ENCODE data around the gene PSEN2. TPM values are rescaled to one million over a fixed set of nuclear protein-coding genes. Genes with fewer than 3 reads are reported as not detected.

PSEN2 gene
- total RNA-seq, 4 donors from 2014 or later, result 8.3 to 23.5 (median 17.8) TPM

DNA sequence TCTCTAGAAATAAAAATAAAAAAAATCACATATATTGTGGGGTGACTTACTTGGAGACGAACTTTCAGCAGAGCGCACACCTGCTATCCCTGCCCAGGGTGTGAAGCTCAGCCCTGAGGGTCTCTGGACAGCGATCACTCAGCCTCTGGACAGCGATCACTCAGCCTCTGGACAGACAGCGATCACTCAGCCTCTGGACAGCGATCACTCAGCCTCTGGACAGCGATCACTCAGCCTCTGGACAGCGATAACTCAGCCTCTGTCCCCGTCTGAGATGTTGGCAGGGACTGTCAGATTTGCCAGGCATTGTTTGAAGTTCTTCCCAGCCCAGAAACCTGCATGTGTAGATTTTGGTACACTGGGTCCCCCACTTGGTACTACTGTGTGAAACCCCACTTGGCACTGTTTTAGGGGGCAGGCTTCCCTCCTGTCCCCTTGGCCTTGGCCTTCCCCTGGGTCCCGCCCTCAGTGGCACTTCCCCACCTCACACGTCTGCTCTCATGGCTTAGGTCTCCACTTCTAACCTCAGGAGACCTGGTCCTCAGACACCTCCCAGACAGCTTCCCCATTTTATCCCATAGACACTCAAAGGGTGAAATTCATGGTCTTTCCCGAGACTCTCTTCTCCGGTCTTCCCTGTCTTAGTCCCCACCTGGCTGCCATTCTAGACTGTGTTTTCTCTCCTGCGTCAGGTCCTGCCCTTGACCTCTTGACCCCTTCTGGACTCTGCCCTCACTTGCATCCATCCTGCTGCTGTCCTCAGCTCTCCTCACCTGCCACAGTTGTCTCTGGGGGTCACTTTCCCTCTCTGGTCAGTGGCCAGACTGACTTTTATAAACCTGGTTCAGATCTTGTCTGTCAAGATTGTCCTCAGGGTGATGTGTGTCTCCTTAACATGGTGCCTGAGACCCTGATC lies 10.2 kb downstream of the PSEN2 start:
- Histone ChIP-seq H3K9me3 (no peaks in the 10 kb centered on the region), H3K27me3 (no peaks in the 10 kb centered on the region), H3K27ac (no peak overlapping the region), H3K4me3 (no peak overlapping the region), H3K4me1 (peaks cover 16 to 45% (median 27%) of the 10 kb centered on the region in 3 donors), H3K36me3 (peaks cover 6 to 57% (median 7%) of the 10 kb centered on the region in 3 donors)
- TF ChIP-seq POLR2A (IDR thresholded peaks at IDR 0.05), result no peak
- TF ChIP-seq, protein P1, sequence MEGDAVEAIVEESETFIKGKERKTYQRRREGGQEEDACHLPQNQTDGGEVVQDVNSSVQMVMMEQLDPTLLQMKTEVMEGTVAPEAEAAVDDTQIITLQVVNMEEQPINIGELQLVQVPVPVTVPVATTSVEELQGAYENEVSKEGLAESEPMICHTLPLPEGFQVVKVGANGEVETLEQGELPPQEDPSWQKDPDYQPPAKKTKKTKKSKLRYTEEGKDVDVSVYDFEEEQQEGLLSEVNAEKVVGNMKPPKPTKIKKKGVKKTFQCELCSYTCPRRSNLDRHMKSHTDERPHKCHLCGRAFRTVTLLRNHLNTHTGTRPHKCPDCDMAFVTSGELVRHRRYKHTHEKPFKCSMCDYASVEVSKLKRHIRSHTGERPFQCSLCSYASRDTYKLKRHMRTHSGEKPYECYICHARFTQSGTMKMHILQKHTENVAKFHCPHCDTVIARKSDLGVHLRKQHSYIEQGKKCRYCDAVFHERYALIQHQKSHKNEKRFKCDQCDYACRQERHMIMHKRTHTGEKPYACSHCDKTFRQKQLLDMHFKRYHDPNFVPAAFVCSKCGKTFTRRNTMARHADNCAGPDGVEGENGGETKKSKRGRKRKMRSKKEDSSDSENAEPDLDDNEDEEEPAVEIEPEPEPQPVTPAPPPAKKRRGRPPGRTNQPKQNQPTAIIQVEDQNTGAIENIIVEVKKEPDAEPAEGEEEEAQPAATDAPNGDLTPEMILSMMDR (IDR thresholded peaks at IDR 0.05), result no peak
- DNase-seq, result no peak
- intact Hi-C loops (cut with DNase I), result no loop called here
- 90% methylated on average over 13 to 14 of the region's 14 CpGs for WGBS, 2 donors

DNA sequence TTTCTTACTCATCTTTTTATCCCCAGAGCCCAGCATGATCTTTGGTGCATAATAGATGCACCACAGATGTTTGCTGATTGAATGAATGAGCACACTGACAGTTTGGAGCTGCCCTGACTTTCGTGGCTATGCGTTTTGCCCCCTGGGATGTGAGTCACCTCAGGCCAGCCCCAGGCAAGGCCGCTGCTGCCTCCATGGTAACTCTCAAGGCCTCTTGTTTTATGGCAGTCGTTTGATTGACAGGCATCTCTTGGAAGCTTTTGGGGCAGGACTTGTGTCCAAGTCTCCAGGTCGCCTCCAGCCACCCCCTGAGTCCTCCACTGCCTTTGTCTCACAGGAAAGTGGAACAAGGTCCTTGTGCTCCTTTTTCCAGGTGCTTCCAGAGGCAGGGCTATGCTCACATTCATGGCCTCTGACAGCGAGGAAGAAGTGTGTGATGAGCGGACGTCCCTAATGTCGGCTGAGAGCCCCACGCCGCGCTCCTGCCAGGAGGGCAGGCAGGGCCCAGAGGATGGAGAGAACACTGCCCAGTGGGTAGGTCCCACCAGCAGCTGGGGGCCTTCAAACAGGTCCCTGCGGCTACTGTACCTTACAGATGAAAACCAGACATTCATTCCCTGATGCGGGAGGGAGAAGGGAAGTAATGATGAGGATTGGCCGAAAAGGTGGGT lies 11.2 kb downstream of the PSEN2 start:
- Histone ChIP-seq H3K27ac (peak overlapping the region; percentile 56 to 78 (median 72)), H3K27me3 (no peaks in the 10 kb centered on the region), H3K4me3 (no peak overlapping the region), H3K9me3 (no peaks in the 10 kb centered on the region), H3K36me3 (peaks cover 6 to 55% (median 7%) of the 10 kb centered on the region in 3 donors), H3K4me1 (peaks cover 16 to 49% (median 27%) of the 10 kb centered on the region in 3 donors)
- TF ChIP-seq POLR2A (IDR thresholded peaks at IDR 0.05), result no peak
- TF ChIP-seq, protein P1 (IDR thresholded peaks at IDR 0.05), result no peak
- intact Hi-C loops (cut with DNase I), result no loop called here
- DNase-seq, result no peak
- 76 to 86% methylated on average over 6 to 10 of the region's 15 CpGs for WGBS, 2 donors

DNA sequence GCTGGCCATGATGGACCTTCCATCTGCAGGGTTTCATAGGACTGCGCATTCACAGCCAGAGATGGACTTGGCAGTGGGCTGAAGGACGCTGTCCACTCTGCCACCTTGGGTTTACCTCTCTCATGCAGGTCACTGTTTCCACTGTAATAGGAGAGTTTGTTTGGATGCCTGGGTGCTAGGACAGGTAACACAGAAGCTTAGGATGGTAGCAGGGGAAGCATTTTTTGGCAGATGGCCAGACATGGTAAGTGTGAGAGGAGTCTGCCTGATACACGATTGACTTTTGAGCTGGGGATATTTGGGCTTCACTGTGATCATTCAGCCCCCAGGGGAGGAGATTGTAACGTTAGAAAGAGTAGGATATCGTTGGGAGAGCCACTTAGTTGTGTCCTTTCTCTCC lies 11.8 kb downstream of the PSEN2 start:
- intact Hi-C loops (cut with DNase I), result no loop called here
- H3K9me3 ChIP-seq, result no peaks in the 10 kb centered on the region

DNA sequence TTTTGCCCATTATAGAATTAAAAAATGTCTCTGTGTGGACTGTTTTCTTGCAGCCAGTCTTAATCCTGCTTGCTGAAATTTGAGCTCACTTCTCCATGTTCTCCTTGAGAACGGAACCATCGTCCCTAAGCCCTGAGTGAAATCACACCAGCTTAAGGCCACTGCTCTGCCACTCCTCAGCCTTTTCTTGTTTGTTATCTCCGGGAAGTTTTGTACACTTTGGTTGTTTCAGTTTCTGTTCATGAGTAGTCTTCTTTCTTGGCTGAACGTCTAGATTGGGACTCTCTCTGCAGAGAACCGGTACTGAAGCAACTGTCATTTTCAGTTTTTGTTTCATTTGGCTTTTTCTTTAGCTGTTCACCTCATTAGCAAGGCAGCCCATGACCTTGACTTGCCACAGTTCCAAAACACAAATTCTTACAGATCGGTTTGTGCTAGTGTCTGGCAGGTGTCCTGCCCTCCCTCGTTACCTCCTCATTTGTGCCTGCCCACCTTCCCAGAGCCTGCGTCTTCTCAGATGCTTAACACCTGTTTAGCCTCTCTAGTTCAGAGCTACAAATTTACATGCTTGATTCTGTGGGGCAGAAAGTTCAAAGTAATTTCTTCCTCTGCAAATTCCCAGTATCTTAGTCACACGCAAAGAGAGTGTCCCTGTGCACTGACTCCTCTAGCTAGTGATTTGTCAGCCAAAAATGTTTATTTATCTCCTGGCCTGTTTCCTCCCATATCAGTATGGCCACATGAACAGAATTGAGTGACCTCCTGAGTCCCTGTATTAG lies 12.4 kb downstream of the PSEN2 start:
- no peaks in the 10 kb centered on the region for H3K9me3 ChIP-seq
- peaks cover 6 to 60% (median 11%) of the 10 kb centered on the region in 3 donors for H3K36me3 ChIP-seq
- TF ChIP-seq, protein P1 (IDR thresholded peaks at IDR 0.05), result no peak
- TF ChIP-seq POLR2A (IDR thresholded peaks at IDR 0.05), result no peak
- H3K27ac ChIP-seq, result peak overlapping the region; percentile 56 to 78 (median 72)
- DNase-seq, result no peak
- peak overlapping the region in 3 of 4 donors; percentile 4 to 46 (median 18) for H3K4me3 ChIP-seq
- H3K4me1 ChIP-seq, result peaks cover 16 to 49% (median 27%) of the 10 kb centered on the region in 3 donors
- H3K27me3 ChIP-seq, result no peaks in the 10 kb centered on the region
- 24 to 27% methylated on average over 9 of the region's 9 CpGs for WGBS, 2 donors
- intact Hi-C loops (cut with DNase I), result no loop called here

More for the DNA sequence above, 11.8 kb downstream of the PSEN2 start:
- Histone ChIP-seq H3K4me1 (peaks cover 16 to 49% (median 27%) of the 10 kb centered on the region in 3 donors), H3K4me3 (peak overlapping the region in 3 of 4 donors; percentile 4 to 46 (median 18)), H3K27ac (peak overlapping the region; percentile 56 to 78 (median 72)), H3K27me3 (no peaks in the 10 kb centered on the region), H3K36me3 (peaks cover 6 to 55% (median 7%) of the 10 kb centered on the region in 3 donors)
- TF ChIP-seq POLR2A (IDR thresholded peaks at IDR 0.05), result no peak
- TF ChIP-seq, protein P1 (IDR thresholded peaks at IDR 0.05), result no peak
- WGBS, 2 donors, result 34 to 49% methylated on average over 4 to 5 of the region's 5 CpGs
- DNase-seq, result no peak
